T-helper 22 cell (primary cell): Measurements from ENCODE around the gene NPIPA8.
"Not testable (repeated sequence)": the region's sequence is repeated elsewhere in the genome, so short reads cannot be mapped to it uniquely, and the experiment has no call there.

Source experiments
- DNase-seq: peaks from one replicate; pipeline ENCODE4 v3.0.0-alpha.2; 2020; ENCODE audit warnings: low read depth

The NPIPA8 gene

DNA sequence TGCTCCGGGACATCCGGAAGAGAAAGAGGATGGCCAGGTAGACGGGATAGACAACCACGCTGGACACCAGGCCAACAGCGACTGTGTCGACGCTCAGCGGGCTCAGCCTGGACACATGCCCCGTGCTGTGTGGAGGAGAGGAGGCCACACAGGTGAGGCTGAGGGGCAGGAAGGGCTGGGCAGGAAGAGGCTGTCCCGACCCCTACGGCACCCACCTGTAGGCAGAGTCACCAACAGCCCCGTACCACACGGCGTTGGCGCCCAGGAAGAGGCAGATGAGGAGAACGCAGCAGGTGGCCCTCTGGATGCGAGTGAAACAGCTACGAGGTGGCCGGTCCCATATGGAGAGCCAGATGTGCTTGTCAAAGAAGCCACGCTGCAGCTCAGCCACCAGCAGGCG lies at the start of gene NPIPA8:
Gene NPIPA8 (minus strand): TSS at position 101 of the 400 bp plus-strand sequence. CDS start 4,074 bp downstream, outside the sequence.
- not testable (repeated sequence) for DNase-seq

DNA sequence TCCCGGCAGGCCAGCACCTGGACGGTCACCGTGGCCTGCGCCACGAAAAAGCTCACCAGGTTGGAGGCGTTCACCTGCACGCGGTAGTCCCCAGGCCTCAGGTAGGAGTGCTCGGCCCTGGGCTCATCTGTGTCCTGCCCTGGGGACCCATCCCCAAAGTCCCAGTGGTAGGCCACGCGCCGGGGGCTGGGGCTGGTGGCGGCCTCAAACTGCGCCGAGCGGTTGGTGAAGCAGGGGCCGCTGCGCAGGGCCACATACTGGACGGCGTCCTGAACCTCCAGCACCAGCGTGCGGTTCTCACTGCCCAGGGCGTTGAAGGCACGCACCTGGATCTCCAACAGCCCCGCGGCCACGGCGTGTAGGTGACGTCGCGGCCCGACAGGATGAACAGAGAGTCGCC lies 48.7 kb upstream of the NPIPA8 start:
- not testable (repeated sequence) for DNase-seq

GRCh38 chr16:18384869-18385268 lies 48.3 kb upstream of the NPIPA8 start:
- not testable (repeated sequence) for DNase-seq

- not testable (repeated sequence) for DNase-seq
Observed at GRCh38 chr16:18384098-18384636, 47.6 kb upstream of the NPIPA8 start.

- not testable (repeated sequence) for DNase-seq
Observed at GRCh38 chr16:18382696-18383095, 46.2 kb upstream of the NPIPA8 start.

DNA sequence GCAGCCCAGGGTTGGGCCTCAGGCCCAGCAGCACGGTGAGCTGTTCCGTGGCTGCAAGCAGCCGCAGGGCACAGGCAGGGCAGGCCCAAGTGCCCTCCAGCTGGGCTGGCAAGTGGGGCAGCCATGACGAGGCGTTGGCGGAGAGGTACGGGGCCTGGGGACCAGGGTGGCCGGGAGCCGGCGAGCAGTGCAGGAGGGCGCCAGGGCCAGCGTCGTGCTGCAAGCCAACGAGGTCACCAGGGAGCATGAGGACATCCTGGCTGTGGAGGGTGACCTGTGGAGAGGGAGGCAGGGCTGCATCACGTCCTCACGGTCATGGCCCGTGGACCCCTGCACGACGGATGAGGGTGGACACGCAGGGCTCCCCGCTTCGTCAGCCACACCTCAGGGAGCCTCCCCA lies 11.2 kb upstream of the NPIPA8 start:
- not testable (repeated sequence) for DNase-seq

DNA sequence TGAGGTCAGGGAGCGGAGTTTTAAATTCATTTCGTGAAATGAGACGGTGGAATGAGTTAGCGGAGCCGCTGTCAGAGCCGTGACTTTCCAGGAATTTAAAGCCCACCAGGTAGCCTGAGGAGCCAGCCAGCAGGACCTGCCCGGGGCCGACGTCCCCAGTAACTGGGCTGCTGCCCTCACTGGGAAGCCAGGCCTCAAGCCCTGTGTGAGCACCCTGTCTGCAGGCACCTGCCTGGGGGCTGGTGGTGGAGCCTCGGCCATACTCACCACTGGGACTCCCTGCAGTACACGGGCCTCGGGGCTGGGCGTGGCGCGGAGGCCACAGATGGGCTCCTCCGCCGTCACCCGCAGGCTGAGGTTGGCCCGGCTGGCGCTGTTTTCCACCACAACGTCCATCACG lies 10.5 kb upstream of the NPIPA8 start:
- DNase-seq, result not testable (repeated sequence)

DNA sequence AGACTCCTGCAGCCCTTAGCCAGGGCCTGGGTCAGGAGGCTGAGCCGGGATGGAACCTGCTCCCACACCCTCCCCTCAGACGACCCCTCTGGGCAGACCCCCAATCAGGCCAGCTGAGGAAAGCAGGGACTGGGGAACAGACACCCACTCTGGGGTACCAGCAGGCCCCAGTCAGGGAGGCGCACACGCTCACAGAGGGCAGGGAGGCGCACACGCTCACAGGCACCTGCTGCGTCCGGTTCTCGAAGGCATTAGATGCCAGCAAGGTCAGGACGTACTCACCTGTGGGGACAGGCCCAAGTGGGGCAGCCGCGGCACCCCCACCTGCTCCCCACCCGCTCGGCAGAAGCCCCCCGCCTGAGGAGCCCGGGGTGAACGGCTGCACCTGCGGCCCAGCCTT lies 8.1 kb upstream of the NPIPA8 start:
- DNase-seq, result not testable (repeated sequence)

DNA sequence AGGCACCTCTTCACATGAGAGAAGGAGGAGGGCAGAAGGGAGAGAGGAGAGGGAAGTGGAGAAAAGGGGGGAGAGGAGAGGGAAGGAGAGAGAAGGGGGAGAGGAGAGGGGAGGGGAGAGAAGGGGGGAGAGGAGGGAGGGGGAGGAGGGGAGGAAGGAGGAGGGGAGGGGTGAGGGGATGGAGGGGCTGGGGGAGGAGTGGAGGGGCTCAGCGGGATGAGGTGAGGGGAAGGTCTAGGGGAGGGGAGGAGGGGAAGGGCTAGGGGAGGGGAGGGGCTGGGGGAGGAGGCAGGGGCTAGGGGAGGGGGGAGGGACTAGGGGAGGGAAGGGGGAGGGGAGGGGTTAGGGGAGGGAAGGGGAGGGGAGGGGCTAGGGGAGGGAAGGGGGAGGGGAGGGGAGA lies 5.5 kb upstream of the NPIPA8 start:
- not testable (repeated sequence) for DNase-seq

- not testable (repeated sequence) for DNase-seq
Observed at GRCh38 chr16:18341417-18341960, 5.0 kb upstream of the NPIPA8 start.

DNA sequence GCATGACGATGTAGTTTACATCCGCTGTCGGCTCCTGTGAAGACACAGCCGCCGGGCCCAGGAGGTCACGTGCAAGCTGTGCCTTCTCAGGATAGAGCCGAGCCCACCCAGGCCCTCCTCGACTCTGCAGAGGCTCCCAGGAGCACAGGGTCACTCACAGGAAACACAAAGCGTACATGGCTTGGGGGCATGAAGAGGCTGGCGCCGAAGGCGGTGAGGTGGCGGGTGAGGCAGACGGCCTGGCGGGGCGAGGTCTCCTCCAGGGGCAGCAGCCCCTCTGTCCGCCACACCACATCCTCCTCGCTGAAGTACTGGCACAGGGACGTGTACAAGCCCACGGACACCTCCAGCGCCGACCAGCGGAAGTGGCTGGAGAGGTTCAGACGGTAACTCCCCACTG lies 2.7 kb upstream of the NPIPA8 start:
- not testable (repeated sequence) for DNase-seq

DNA sequence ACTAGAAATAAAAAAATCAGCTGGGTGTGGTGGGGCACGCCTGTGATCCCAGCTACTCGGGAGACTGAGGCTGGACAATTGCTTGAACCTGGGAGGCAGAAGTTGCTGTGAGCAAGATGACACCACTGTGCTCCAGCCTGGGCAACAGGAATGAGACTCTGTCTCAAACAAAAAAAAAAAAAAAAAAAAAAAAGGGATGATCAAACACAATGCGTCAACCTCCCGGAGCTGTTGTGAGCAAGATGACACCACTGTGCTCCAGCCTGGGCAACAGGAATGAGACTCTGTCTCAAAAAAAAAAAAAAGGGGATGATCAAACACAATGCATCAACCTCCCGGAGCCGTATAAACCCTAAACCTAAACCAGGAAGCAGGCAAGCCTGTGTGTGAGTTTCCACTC lies 24.7 kb downstream of the NPIPA8 start:
- DNase-seq, result not testable (repeated sequence)

- not testable (repeated sequence) for DNase-seq
Observed at GRCh38 chr16:18309159-18309558, 27.4 kb downstream of the NPIPA8 start.

- not testable (repeated sequence) for DNase-seq
Observed at GRCh38 chr16:18307241-18307640, 29.3 kb downstream of the NPIPA8 start.

DNA sequence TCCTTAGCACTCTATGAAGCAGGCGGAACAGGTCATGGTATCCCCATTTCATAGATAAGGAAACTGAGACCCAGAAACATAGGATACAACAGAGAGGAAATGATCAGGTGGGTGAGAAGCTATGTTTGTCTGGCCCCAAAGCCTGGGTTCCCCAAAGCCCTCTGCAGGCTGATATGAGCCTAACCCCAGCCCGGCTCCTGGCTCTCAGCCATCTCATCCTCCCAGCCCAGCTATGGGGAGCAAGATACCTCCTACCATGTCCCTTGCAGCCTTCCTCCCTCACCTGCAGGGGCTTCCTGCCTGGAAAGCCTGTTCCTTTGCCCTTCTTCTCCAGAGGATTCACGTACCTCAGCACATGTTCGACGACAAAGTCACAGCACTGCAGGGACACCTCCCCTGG lies 30.5 kb downstream of the NPIPA8 start:
- not testable (repeated sequence) for DNase-seq

- DNase-seq, result not testable (repeated sequence)
Observed at GRCh38 chr16:18303059-18303706, 33.4 kb downstream of the NPIPA8 start.

DNA sequence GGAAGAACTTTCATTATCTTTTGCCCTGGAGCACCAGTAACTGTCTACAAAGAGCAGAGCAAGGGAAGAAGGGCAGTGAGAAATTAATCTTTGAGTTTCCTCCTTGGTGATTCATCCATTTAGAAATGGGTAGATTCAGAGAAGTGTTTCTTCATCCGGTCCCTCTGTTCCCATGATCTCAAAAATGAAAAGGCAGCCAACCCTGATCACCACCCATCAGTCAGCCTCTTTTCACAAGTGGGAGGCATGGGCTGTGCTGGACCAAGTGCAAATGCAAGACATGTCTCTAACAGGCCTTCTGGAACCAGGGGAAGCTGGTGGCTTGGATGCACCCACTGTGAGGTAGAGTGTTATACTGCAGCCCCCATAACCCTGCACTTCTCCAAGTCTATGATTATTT lies 38.8 kb downstream of the NPIPA8 start:
- not testable (repeated sequence) for DNase-seq

DNA sequence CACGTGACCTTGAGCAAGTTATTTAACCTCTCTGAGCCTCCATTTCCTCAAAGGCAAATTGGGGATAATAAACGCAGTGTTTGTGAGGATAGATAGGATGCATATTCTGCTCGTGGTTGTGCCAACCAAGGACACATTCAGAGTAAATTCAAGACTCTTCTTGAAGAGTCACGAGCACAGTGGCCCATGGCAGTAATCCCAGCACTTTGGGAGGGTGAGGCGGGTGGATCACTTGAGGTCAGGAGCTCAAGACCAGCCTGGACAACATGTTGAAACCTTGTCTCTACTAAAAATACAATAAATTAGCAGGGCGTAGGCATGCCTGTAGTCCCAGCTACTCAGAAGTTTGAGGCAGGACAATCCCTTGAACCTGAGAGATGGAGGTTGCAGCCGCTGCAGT lies 39.6 kb downstream of the NPIPA8 start:
- not testable (repeated sequence) for DNase-seq

GRCh38 chr16:18294371-18294770 lies 42.2 kb downstream of the NPIPA8 start:
- DNase-seq, result not testable (repeated sequence)

DNA sequence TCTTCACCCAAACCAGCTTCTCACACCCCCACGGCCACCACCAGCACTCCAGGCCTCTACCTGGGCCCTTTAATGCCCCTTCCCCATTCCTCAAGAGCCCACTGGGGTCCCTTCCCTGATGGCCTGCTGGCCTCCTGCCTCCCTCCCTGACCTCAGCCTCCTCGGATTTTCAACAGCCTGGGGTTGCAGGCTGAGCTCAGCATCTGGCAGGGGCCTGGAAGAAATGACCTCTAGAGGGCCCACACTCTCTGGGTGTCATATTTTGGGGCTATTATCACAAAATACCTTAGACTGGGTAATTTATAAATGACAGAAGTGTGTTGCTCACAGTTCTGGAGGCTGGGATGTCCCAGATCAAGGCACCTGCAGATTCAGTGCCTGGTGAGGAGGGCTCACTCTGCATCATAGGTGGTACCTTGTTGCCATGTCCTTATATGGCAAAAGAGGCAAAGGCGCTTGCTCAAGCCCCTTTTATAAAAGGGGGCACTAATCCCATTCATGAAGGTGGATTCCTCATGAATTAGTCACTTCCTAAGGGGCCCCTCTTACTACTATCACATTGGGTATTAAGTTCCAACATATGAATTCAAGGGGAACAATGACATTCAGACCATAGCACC lies 43.1 kb downstream of the NPIPA8 start:
- DNase-seq, result not testable (repeated sequence)

DNA sequence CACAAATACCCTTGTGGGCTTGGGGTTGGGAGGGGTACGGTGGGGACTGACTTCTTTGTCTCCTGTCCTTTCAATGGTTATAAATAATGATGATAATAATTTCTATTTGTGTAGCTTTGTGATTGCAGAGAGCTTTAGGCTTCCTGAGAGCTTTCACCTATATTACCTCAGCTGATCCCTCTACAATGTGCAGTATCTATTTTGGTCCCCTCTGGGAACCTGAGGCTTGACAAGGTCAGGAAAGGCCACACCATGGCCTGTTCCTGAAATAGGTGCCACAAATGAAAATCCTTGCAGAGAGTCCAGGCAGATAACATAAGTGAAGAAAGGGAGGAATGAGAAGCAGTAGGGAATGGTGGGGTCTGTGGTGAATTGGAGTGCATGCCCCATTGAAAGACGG lies 45.6 kb downstream of the NPIPA8 start:
- DNase-seq, result not testable (repeated sequence)

DNA sequence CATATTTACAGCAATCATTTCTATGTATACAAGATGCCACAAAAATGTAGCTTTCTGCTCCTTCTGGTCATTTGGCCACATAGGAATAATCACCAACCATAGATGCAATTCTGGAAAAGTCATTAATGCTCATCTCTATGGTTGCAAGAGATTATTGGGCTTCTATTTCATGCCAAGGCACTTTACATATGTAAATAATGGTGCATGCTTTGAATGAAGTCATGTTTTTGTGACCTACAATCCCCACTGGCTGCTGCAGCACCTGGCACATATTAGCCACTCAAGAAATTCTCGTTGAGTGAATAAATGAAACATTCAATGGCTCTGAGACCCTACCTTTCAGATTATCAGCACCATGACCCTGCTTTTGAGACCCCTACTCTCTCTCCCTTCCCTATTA lies 50.2 kb downstream of the NPIPA8 start:
- not testable (repeated sequence) for DNase-seq

DNA sequence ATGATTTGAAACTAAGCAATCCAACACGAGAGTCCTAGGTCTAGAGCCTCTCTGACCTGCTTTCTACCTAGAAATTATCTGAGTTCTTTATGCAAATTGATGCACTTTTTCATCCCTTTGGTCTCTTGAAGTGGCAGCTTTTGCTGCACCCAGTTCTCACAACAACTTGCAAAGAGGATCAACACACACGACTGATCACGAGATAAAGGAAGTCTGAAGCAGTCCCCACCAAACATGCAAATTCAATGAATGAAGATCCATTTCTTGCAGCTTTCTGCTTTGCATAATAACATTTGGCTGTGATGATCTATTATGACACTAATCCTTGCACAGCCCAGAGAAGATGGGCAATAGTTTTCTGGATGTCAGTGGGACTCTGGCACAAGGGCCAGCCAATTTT lies 56.2 kb downstream of the NPIPA8 start:
- not testable (repeated sequence) for DNase-seq
